Stimulated activated naive CD4-positive, alpha-beta T cell (primary cell): ENCODE data around the gene PI16.

Source experiments
- DNase-seq, 6 experiments: peaks; one replicate each; lab custom pipeline; 2025; lab: John Stamatoyannopoulos, UW

PI16 gene

DNA sequence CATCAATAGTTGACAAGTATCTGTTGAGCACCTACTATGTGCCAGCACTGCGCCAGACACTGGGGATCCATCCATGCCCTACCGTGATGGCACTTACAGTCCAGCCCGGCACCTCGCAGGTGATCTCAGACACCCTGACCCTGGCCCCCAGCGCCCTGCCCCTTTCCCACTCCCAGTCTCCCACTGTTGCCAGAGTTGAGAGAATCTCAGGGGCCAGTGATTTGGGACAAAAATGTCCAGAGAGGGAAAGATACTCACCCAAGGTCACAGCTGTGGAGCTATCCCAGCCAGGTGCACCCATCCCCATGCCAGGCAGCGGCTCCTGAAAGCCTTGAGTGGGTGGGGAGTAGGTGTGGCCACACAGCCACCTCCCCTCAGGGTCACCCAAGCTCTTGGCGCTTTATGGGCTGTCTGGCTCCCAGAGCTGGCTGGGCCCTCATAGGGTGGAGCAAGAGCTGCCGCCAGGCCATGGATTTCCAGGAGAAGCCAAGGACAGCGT is 3.3 kb downstream of the PI16 start:
- DNase-seq, result no peak

DNA sequence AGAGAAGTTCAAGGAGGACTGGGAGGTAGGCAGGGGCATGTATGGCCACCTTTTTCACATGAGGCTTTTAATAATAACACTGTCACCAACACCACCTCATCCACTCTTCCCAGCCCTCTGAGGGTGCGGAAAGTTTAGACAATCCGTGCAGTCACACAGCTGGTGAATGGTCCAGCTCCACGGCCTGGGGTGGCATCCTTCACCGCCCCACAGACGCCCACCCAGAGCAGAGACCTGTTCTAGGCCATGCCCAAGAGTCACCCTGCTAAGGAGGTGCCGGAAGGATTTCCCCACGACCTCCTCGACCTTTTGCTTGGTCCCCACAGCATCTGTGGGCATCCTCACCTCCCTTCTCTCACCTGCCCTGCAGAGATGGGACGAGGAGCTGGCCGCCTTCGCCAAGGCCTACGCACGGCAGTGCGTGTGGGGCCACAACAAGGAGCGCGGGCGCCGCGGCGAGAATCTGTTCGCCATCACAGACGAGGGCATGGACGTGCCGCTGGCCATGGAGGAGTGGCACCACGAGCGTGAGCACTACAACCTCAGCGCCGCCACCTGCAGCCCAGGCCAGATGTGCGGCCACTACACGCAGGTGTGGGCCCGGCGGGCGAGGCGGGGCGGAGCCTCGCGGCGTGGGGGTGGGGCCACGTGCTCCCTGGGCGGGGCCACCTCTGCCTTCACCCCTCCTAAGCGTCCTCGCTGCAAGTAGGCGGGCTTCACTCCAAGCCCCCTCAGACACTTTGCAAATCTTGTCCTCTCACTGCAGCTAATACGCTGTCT is 4.4 kb downstream of the PI16 start:
- no peak for DNase-seq

DNA sequence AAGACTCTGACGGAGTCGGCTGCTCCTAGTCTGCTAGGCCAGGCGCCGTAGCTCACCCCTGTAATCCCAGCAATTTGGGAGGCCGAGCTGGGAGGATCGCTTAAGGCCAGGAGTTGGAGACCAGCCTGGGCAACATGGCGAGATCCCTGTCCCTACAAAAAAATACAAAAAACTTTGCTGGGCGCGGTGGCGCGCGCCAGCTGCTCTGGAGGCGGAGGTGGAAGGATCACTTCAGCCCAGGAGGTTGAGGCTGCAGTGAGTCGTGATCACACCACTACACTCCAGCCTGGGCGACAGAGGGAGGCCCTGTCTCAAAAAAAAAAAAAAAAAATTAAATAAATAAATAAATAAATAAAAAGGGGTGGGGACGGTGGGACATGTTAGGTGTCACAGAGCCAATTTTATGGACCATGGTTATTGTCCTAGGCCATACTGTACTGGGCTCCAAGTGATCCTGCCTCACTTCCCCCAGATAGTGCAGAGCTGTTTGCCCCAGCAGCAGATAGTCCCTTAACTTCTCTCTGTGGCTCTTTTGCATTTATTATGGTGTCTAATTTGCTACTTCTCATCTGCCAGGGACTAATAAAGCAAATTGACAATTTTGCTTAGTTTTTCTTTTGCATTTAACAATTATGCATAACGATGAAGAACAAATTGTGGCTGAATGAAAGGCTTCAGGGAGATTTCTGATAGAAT is 5.2 kb downstream of the PI16 start:
- DNase-seq, result no peak

DNA sequence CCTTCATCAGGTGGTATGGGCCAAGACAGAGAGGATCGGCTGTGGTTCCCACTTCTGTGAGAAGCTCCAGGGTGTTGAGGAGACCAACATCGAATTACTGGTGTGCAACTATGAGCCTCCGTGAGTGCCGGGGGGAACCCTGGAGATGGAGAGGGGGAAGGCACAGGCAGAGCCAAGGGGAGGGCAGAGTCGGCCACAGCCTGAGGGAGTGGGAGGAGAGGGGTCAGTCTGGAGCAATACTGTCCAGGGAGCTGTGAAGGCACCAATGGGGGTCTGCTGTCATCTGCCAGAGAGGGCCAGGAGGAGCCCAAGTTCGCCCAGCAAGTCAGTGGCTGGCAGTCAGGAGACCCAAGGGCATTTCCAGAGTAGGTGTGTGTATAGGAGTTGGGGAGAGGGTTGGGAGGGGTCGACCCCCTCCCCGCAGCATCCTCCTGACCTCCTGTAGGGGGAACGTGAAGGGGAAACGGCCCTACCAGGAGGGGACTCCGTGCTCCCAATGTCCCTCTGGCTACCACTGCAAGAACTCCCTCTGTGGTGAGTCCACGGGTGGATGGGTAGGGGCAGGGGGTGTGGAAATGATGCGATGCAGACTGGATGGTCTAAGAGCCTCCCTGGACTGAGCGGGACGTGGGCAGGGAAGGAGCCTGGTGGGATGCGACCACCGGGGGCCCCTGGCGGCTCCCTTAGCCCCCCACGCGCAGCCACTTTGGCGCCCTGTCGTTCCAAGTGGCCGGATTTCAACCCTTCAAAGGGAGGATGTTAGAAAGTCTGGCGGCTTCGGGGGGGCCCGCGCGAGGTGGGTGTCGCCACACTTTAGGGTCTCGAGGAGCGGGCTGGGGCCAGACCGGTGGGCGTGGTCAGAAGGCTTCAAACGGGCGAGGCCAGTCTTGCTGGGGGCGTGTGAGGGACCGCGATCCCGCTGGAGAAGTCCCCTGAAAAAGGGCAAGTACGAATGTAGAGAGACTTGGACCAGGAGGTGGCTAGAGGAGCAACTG is 7.2 kb downstream of the PI16 start:
- no peak for DNase-seq

DNA sequence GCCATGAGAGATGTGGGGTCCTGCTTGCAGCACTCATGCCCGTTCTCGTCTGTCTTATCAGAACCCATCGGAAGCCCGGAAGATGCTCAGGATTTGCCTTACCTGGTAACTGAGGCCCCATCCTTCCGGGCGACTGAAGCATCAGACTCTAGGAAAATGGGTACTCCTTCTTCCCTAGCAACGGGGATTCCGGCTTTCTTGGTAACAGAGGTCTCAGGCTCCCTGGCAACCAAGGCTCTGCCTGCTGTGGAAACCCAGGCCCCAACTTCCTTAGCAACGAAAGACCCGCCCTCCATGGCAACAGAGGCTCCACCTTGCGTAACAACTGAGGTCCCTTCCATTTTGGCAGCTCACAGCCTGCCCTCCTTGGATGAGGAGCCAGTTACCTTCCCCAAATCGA is 8.3 kb downstream of the PI16 start:
- DNase-seq, result peak; percentile 62 to 79 (median 75)

DNA sequence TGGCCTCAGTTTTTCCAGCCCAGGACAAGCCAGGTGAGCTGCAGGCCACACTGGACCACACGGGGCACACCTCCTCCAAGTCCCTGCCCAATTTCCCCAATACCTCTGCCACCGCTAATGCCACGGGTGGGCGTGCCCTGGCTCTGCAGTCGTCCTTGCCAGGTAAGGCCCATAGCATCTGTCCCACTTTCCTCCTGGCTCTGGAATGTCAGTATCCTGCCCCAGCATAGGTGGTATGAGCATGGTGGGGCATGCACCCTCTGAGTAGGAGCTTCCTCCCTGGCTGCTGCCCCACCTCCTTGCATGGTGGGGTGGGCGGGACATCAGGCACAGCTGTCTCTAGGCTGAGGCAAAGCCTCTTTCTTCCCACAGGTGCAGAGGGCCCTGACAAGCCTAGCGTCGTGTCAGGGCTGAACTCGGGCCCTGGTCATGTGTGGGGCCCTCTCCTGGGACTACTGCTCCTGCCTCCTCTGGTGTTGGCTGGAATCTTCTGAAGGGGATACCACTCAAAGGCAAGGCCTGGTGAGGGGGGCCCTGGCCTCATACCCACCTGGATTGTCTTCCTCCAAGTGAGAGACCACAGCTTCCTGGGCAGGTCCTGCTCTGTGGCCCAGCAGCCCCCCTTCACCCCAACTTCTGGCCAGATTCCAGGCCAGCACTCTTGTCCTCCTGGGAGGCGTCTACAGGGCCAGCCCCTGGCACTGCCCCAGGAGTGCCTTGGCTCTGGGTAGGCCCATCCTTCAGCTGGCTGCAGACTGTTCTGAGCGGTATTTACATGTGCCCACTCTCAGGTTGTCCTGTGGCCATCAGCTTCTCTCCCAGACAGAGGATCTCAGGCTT is 9.1 kb downstream of the PI16 start:
- peak in 4 of 6 experiments; percentile 11 to 34 (median 21) for DNase-seq

DNA sequence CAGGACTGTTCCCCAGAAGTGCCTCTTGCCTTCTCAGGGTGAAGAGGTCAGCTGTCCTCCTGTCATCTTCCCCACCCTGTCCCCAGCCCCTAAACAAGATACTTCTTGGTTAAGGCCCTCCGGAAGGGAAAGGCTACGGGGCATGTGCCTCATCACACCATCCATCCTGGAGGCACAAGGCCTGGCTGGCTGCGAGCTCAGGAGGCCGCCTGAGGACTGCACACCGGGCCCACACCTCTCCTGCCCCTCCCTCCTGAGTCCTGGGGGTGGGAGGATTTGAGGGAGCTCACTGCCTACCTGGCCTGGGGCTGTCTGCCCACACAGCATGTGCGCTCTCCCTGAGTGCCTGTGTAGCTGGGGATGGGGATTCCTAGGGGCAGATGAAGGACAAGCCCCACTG is 9.8 kb downstream of the PI16 start:
- no peak for DNase-seq

DNA sequence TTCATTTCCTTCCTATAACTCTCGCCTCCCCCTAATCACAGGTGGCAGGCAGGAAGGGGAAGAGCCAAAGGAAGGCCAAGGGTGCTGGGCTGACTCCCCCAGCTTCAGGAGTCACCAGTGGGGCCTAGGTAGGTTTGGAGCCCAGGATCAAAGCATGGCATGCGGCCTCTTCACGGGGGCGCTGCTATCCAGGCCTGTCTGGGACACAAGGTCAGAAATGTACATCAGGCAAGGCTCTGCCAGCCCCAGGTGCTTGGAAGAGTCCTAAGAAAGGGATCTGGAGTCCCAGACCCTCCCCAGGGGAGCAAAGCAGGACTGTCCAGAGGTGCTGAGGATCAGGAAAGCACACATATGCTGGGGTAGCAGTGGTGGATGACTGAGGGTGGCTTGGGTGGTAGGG is 10.4 kb downstream of the PI16 start:
- no peak for DNase-seq

DNA sequence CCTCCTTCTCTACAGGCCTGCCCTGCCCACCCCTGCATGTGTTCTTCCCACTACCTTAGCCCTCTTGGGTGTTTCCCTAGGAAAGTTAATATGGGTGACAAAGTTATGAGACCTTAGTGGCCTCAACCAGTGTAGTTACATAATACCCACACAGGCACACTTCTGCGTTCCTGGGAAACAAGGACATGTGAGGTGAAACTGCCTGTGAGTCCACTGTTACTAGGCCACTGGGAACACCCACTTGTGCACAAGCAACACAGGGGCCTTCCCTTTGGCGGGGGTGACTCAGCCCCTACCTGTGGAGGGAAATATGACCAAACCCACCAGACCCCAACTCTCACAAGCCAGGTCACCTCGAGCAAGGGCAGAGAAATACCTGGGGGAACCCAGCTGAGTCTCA is 12.8 kb downstream of the PI16 start:
- no peak for DNase-seq

DNA sequence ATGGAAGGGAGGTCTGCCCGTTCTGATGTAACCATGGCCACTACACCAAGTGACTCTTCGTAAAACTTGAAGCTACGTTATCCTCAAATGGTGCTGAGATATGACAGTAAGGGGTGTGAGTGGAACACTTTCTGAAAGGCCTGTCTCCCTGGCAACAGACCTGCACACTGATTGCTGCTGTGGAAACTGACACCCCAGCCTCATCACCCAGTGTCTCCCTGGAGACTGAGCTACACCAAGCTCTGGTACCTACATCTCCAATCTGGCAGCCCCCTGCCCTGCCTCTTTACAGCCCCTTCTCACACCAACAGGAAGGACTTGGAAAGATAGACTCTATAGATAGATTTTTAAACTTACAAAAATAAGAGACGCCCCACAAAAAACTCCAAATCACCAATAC is 13.2 kb downstream of the PI16 start:
- DNase-seq, result no peak

DNA sequence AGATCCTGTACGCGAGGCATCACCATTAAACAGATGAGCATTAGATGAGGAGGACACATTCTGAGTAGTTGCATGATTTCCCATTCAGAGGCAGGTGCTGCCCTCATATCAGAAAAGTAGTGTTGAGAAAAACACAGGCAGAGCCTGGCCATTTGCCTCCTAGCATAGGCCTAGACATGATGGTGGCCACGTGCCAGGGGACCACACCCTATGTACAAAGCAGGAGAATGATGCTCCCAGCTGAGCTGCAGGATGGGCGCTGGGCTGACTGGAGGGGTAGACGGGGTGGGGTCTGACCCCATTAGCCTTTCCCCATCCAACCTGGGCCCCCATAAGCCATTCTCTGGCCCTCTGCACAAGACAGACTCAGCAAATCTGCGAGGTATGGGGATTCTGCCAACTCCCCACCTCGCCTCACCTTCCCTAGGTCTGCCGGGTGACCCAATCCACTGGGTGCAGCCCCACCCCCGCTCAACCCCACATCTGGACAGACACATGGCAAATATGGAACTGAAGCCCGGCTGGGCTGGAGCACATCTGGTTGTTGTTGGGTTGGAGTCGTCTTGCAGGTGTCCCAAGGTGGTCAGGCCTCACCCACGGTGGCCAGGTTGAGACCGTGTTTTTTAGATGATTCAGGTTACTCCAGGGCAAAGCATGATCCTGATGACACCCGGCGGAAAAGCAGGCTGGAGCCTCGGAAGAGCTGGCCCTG is 13.9 kb downstream of the PI16 start:
- DNase-seq, result no peak

DNA sequence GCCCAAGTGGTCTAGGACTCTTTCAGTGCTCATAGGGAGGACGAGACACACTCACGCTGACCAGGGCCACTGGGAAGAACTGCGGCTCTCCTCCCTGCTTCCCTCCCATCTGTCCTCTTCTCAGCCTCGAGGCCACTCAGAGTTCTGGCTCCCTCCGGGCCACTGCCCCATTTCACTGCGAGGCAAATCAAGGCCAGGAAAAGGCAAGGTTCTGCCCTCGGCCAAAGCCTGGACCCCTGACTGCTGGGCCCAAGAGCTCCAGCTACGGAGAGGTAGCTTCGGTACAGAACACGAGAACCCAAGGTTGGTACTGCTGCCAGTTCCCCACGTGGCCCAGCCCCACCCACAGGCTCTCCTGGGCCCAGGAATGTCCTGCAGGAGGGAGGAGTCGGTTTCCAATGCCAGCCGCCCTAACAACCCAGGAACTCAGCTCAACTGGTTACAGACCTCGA is 14.7 kb downstream of the PI16 start:
- no peak for DNase-seq

DNA sequence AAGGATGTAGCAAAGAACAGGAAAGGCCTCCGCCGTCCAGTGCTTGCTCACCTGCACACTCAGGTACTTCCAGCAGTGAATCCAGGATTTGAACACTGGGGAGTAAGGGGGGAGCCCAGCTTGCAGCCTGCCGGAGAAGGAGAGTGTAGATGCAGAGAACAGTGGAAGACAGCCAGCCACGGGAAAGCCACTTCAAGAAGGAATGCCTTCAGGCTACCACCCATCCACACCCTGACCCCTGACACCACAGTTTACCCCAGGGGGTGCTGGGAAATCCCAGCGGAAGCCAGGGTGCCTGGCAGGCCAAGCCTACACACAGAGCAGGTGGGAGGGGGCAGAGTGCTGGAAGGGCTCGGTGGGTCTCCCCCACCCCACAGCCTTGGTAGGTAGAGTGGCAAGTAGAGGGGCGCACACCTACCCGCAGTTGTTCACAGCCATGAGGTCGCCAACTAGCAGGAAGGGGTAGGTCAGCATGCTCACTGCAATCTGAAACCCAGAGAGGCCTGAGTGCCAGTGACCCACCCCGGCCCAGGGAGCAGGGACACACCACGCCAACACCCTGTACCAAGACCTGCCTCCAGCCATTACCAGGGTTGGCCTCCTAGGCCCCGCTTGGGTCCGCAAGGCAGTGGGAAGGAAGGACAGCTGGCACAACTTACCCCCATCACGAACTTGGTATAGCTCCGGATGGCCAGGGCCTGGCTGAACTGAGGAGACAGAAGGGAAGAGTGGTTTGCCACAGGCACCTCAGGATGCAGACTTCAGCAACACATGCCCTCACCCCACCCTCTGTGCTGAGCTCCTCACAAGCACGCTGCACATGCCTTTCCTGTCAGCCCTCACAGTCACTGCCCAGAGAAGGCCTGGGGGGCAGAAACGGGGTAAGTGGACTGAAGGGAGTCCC is 15.7 kb downstream of the PI16 start:
- no peak for DNase-seq

DNA sequence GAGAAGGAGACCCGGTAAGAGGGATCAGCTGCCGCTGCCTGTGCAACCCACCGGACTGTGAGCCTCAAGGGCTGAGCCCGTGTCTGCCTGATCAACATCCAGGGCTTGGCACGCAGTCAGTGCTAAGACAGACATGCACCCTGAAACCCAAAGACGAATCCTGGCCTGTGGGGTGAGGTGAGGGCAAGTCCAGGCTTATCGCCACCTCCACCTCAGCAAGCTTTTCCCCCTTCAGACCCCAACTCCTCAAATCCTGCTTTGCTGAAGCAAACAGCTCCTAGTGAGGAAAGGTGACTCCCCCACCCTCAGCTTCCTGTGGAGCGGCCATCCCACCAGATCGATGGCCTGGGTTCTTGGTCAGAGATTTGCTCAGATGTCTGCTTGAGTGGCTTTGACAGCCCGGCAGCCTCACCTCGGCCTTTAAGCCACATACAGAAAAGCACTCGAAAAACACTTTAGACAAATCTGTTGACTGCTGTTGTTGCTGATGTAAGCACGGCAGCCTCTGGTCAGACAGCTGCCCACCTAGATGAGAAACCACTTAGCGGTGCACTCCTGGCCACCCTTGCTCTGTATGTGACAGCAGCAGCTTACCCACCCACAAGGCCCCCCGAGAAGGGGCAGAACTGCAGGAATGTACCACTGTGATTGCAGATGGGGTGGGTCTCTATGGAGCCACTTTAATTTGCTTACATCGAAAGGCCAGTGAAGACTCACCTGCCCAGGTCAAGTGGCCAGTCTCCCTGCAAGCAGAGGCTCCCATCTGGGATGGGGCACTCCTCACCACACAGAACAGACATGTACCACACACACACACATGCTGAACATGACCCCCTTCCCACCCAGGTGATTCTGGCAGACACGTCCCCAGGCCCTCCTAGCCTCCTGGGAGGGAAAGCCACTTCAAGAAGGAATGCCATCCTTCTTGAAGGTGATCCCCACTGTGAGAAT is 16.6 kb downstream of the PI16 start:
- no peak for DNase-seq

DNA sequence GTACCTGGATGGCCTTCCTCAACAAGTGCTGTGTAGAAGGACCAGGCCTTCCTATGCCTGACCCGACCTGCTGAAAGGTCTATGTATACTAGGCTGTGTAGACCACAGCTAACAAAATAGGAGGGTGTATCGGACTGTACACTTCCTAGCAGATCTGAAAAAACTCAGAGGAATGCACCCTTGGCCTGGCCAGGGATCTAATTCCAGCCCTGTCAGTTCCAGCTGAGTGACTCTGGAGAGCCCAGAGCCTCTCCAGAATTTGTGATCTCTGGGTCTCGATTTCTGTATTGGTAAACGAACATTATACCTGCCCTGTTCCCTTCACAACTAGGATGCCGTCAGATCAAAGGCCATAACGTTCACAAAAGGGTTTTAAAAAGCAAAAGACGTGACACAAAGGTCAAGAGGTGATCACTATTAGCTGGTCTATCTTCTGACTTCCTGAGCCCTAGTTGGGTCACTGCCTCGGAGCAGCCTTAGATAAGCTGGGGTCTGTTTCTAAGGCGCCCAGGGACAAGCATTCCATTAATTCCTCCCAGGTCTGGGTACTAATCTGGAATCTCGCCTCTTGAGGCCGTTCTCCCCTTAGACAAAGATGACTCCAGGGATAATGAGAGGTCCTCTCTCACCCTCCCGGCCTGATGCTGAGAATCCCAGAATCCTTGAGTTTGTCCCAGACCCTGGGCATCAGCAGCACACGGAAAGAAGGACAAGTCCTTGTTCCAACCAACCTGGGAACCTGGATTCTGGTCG is 17.6 kb downstream of the PI16 start:
- no peak for DNase-seq

DNA sequence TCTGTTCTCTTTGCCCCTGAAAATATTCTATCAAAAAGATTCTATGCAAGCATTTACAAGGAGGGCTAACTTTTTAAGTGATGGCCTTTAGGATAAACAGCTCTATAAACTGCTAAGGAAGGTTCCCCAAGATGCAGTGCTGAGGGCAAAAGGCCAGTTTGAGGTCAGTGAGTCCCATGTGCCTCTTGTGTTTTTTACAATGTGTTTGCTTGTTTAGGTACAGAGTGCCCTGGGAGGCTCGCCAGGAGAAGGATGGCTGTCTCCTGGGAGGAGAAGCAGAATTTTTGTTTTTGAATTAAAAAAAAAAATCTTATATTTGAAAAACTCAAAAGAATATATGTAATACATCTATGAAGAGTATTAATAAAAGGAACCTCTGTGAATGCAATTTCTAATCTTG is 18.7 kb downstream of the PI16 start:
- DNase-seq, result no peak

DNA sequence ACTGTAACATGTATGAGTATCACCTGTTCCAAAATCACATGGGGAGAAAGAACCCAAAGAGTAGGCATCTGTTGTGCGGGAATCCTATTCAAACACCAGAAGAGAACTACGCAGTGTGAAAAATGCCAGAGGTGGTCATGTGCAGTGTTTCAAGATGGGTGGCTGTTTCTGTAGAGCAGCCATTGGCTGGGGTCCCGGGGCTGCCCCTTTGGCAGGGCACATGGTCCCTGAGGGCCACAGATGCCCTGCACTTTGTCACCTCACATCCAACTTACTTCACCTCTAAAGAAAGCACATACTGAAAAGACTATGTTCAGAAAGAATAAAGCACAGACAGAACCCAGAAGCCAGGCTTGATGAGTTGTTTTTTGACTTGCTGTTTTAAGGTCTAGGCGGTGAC is 19.1 kb downstream of the PI16 start:
- DNase-seq, result no peak
